Progenitor cell of endocrine pancreas (in vitro differentiated cells): Measurements from ENCODE around the gene ZDHHC6. TPM values are rescaled to one million over a fixed set of nuclear protein-coding genes. Genes with fewer than 3 reads are reported as not detected.

ENCODE experiments used
- DNase-seq: peaks from one replicate; pipeline ENCODE4 v3.0.0; 2021; ENCODE audit warnings: low spot score; ENCODE audit not compliant: unreplicated experiment
- H3K27ac Mint-ChIP-seq: 2 replicates; pipeline ENCODE4 v1.8.0; 2021; ENCODE audit warnings: mild to moderate bottlenecking, moderate library complexity, mixed read lengths
- H3K27me3 Mint-ChIP-seq: 2 replicates; pipeline ENCODE4 v1.8.0; 2021; ENCODE audit warnings: mixed read lengths
- H3K36me3 Mint-ChIP-seq: 2 replicates; pipeline ENCODE4 v1.8.0; 2022; ENCODE audit warnings: mixed read lengths; ENCODE audit not compliant: insufficient read depth
- H3K4me1 Mint-ChIP-seq: 2 replicates; pipeline ENCODE4 v1.8.0; 2021; ENCODE audit warnings: low read depth, mixed read lengths
- H3K4me3 Mint-ChIP-seq: 2 replicates; pipeline ENCODE4 v1.8.0; 2021; ENCODE audit warnings: low read depth, mild to moderate bottlenecking, moderate library complexity, mixed read lengths
- H3K9me3 Mint-ChIP-seq: 2 replicates; pipeline ENCODE4 v1.8.0; 2021; ENCODE audit warnings: low read depth, mixed read lengths
- CTCF ChIP-seq: fragments of 200-600 bp; sonication (generic); IDR thresholded peaks from one replicate; pipeline ENCODE4 v1.5.0; 2021; ENCODE audit warnings: antibody characterized with exemption, mild to moderate bottlenecking; ENCODE audit not compliant: unreplicated experiment
- long read RNA-seq: library from polyadenylated mRNA; unstranded; transcript quantifications from one replicate; pipeline ENCODE4 v2.0.0, GENCODE V29; 2020
- total RNA-seq: library from RNA; stranded (reverse); gene quantifications from 2 replicates; pipeline ENCODE4 v1.2.1, GENCODE V29; 2021

The ZDHHC6 gene
- 46.8 and 47.9 TPM in 2 replicates for total RNA-seq
- long read RNA-seq, transcript ZDHHC6-201 (11 exons, 1,721 nt) = minor isoform, 11 of 328 reads
- long read RNA-seq, transcript ZDHHC6-202 (11 exons, 2,170 nt) = major isoform, 229 of 328 reads
- long read RNA-seq, partial matches to known transcripts = 10 of 328 reads
- long read RNA-seq, other reads (novel, unspliced or antisense) = 78 of 328 reads

GRCh38 chr10:112446855-112447619 lies at the start of gene ZDHHC6, which contains the start of gene VTI1A:
Gene ZDHHC6, minus strand, starts transcription at chr10:112446914. Its CDS starts 1,478 bp downstream, at chr10:112445436.
Gene VTI1A, plus strand, starts transcription at chr10:112447215. Its CDS starts 159 bp downstream, at chr10:112447374.
- Mint-ChIP-seq H3K27ac (peak within 1 kb of the TSS; percentile 93), H3K9me3 (no peaks in the 10 kb centered on the region), H3K4me1 (peaks cover 15% of the 10 kb centered on the region), H3K4me3 (peak within 1 kb of the TSS; percentile 90), H3K27me3 (no peaks in the 10 kb centered on the region), H3K36me3 (peaks cover 2% of the 10 kb centered on the region)
- TF ChIP-seq CTCF = peak; percentile 34
- DNase-seq = peak; percentile 70

- Mint-ChIP-seq H3K4me1 (peaks cover 2% of the 10 kb centered on the region), H3K27ac (no peak overlapping the region), H3K4me3 (no peak overlapping the region), H3K36me3 (no peaks in the 10 kb centered on the region), H3K27me3 (no peaks in the 10 kb centered on the region), H3K9me3 (no peaks in the 10 kb centered on the region)
- DNase-seq = no peak
- TF ChIP-seq CTCF = no peak
Observed at GRCh38 chr10:112492736-112493135, 46.0 kb upstream of the ZDHHC6 start.

GRCh38 chr10:112491144-112491543 lies 44.4 kb upstream of the ZDHHC6 start:
- no peaks in the 10 kb centered on the region for H3K9me3 Mint-ChIP-seq
- no peaks in the 10 kb centered on the region for H3K27me3 Mint-ChIP-seq
- TF ChIP-seq CTCF = no peak
- H3K4me3 Mint-ChIP-seq = no peak overlapping the region
- H3K27ac Mint-ChIP-seq = no peak overlapping the region
- no peak for DNase-seq
- H3K36me3 Mint-ChIP-seq = peaks cover 2% of the 10 kb centered on the region
- H3K4me1 Mint-ChIP-seq = peaks cover 2% of the 10 kb centered on the region

GRCh38 chr10:112490545-112490944 lies 43.8 kb upstream of the ZDHHC6 start:
- Mint-ChIP-seq H3K9me3 (no peaks in the 10 kb centered on the region), H3K4me3 (no peak overlapping the region), H3K27ac (no peak overlapping the region), H3K27me3 (no peaks in the 10 kb centered on the region), H3K36me3 (peaks cover 2% of the 10 kb centered on the region), H3K4me1 (peaks cover 2% of the 10 kb centered on the region)
- no peak for DNase-seq
- no peak for TF ChIP-seq CTCF

- Mint-ChIP-seq H3K27me3 (no peaks in the 10 kb centered on the region), H3K4me3 (no peak overlapping the region), H3K4me1 (peaks cover 2% of the 10 kb centered on the region), H3K9me3 (no peaks in the 10 kb centered on the region), H3K27ac (no peak overlapping the region), H3K36me3 (peaks cover 3% of the 10 kb centered on the region)
- DNase-seq = no peak
- no peak for TF ChIP-seq CTCF
Observed at GRCh38 chr10:112487964-112488363, 41.2 kb upstream of the ZDHHC6 start.
